Hepatocyte (in vitro differentiated cells): Measurements from ENCODE around the gene FANCI.

Experiments
- CTCF ChIP-seq: fragments of 200-600 bp; sonication (generic); IDR thresholded peaks from 2 replicates; pipeline ENCODE4 v1.5.1; 2016; ENCODE audit warnings: antibody characterized with exemption, mild to moderate bottlenecking; ENCODE audit not compliant: poor library complexity
- EZH2 ChIP-seq: fragments of 200-600 bp; sonication (generic); IDR thresholded peaks from 2 replicates; pipeline ENCODE4 v1.6.1; 2016; ENCODE audit warnings: antibody characterized with exemption, mild to moderate bottlenecking, borderline replicate concordance
- EZH2phosphoT487 ChIP-seq: fragments of 200-600 bp; sonication (generic); IDR thresholded peaks from one replicate; pipeline ENCODE4 v1.6.1; 2018; ENCODE audit warnings: antibody characterized with exemption, mild to moderate bottlenecking, low read depth, moderate library complexity; ENCODE audit not compliant: unreplicated experiment, severe bottlenecking

- TF ChIP-seq EZH2phosphoT487 = no peak
- no peak for TF ChIP-seq CTCF
- no peak for TF ChIP-seq EZH2
Observed at GRCh38 chr15:89227425-89227824, 16.4 kb upstream of the FANCI start.
